Tibial nerve (tissue), 4 donors: ENCODE results near the gene GLRX. TPM values are rescaled to one million over a fixed set of nuclear protein-coding genes. Genes with fewer than 3 reads are reported as not detected.
A peak's percentile ranks its signal among the peaks of the same experiment; 100 is the strongest.
"Not testable (repeated sequence)": the region's sequence is repeated elsewhere in the genome, so short reads cannot be mapped to it uniquely, and the experiment has no call there.

Experiments used
- DNase-seq, 2 donors: peaks; one replicate each; pipeline ENCODE4 v3.0.0-alpha.2; 2019; ENCODE audit warnings: low spot score in 2 of 2
- H3K27ac ChIP-seq, 4 donors: fragments of 200-600 bp; sonication (generic) in 3 of 4; one replicate each; pipeline ENCODE4 v1.5.1; 2017 to 2019; ENCODE audit warnings: mild to moderate bottlenecking in 1 of 4
- H3K27me3 ChIP-seq, 2 donors: fragments of 200-600 bp; sonication (generic) in 1 of 2; one replicate each; pipeline versions ENCODE4 v1.5.1 to v1.6.0; 2017 to 2019
- H3K36me3 ChIP-seq, 3 donors: fragments of 200-600 bp; sonication (generic); one replicate each; pipeline ENCODE4 v1.5.1; 2018 to 2019
- H3K4me1 ChIP-seq, 4 donors: fragments of 200-600 bp; sonication (generic) in 3 of 4; one replicate each; pipeline ENCODE4 v1.5.1; 2017 to 2019
- H3K4me3 ChIP-seq, 4 donors: fragments of 200-600 bp; sonication (generic) in 3 of 4; one replicate each; pipeline ENCODE4 v1.5.1; 2017 to 2019; ENCODE audit warnings: mild to moderate bottlenecking in 1 of 4, moderate library complexity in 1 of 4
- H3K9me3 ChIP-seq, 4 donors: fragments of 200-600 bp; sonication (generic) in 3 of 4; one replicate each; pipeline ENCODE4 v1.5.1; 2017 to 2019
- EP300 ChIP-seq, 2 donors: sonication (generic); formaldehyde crosslinking; IDR thresholded peaks; one replicate each; pipeline ENCODE4 v1.6.1; 2017; ENCODE audit warnings: antibody characterized with exemption in 2 of 2, mild to moderate bottlenecking in 1 of 2
- POLR2A ChIP-seq, 2 donors: fragments of 450-650 bp; IDR thresholded peaks; one replicate each; pipeline ENCODE4 v1.6.1; 2017; ENCODE audit warnings: antibody characterized with exemption in 2 of 2, mild to moderate bottlenecking in 2 of 2, moderate library complexity in 2 of 2
- WGBS, 2 donors: methylation state at CpG; one replicate each; pipeline ENCODE4 v1.1.5; 2018; 5-methylcytosine and 5-hydroxymethylcytosine counted together
- total RNA-seq, 4 donors: library from RNA; depleted of rRNA; stranded (reverse); fragments of >200 nt; gene quantifications; one replicate each; pipeline ENCODE4 v1.1.0, GENCODE V29; 2016
- TF ChIP-seq, protein P1 (sequence below), 5 experiments: fragments of 200-600 bp in 3 of 5; fragments of 450-650 bp in 2 of 5; sonication (generic) in 3 of 5; IDR thresholded peaks; one replicate each; pipeline ENCODE4 v1.5.1; 2016 to 2019; ENCODE audit warnings: antibody characterized with exemption in 5 of 5, mild to moderate bottlenecking in 3 of 5, moderate library complexity in 2 of 5

GLRX gene
- total RNA-seq, 4 donors from 2014 or later, result 15.3 to 72.0 (median 40.4) TPM

DNA sequence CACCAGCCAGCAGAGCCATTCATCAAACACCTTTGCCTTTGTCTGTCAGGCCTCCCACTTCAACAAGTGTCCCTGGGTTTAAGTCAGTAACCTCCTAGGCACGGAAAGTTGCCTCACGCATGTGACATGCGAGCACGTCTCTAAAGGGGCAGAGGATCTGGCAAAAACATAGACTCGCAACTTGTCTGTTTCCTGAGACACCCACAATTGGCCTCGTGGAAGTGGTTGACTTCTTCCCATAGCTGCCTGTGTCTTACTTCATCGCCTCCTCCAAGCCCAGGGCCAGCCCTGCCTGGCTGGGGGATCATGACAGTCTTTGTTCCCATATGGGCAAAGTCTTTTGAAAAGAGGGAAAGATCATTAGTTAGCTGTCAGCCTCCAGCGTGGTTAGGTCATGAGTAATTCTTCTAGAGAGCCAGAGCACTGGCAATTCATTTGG, 35.5 kb upstream of the GLRX start:
- peak in 1 of 2 donors; percentile 28 for DNase-seq
- no peak for TF ChIP-seq POLR2A (IDR thresholded peaks at IDR 0.05)
- TF ChIP-seq, protein P1, sequence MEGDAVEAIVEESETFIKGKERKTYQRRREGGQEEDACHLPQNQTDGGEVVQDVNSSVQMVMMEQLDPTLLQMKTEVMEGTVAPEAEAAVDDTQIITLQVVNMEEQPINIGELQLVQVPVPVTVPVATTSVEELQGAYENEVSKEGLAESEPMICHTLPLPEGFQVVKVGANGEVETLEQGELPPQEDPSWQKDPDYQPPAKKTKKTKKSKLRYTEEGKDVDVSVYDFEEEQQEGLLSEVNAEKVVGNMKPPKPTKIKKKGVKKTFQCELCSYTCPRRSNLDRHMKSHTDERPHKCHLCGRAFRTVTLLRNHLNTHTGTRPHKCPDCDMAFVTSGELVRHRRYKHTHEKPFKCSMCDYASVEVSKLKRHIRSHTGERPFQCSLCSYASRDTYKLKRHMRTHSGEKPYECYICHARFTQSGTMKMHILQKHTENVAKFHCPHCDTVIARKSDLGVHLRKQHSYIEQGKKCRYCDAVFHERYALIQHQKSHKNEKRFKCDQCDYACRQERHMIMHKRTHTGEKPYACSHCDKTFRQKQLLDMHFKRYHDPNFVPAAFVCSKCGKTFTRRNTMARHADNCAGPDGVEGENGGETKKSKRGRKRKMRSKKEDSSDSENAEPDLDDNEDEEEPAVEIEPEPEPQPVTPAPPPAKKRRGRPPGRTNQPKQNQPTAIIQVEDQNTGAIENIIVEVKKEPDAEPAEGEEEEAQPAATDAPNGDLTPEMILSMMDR (IDR thresholded peaks at IDR 0.05), result no peak
- TF ChIP-seq EP300 (IDR thresholded peaks at IDR 0.05), result no peak
- 65 to 68% methylated on average over 6 to 8 of the region's 8 CpGs for WGBS, 2 donors
- H3K36me3 ChIP-seq, result no peaks in the 10 kb centered on the region
- H3K27ac ChIP-seq, result peak overlapping the region; percentile 72 to 94 (median 86)
- H3K4me1 ChIP-seq, result peaks cover 0 to 68% (median 48%) of the 10 kb centered on the region in 4 donors
- no peaks in the 10 kb centered on the region for H3K27me3 ChIP-seq
- no peak overlapping the region for H3K4me3 ChIP-seq
- no peaks in the 10 kb centered on the region for H3K9me3 ChIP-seq

DNA sequence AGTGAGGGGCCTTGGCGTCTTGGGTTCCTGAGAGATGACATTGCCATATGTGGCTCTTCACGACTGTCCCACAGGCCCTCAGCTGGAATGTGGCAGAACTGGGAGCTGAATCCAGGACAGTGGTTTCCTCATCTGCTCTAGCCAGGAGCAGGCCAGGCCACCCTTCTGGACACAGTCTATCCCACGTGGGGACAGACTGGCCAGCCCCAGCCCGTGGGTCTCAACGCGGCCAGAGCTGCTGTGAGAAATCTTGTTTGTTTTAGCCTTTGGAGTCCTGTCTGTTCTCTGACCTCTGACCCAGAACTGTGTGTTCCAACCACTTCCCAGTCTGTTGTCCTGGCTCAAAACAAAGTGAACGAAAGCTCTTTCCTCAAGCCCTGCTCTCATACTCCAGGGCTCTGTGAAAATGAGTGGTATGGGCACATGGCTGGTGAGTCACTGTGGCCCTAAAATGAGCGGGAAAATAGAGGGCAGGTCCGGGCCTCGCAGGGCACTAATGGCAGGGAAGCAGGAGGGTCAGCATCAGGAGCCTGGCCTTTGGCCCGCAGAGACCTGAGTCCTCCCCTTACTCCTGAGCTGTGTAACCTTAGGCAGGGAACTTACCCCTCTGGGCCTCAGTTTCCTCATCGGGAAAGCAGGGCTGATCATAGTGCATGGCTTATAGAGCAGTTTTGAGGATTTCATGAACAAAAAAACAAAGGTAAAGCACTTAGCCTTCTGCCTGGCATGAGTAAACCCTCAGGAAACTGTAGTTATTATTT, 34.8 kb upstream of the GLRX start:
- WGBS, 2 donors, result 55 to 56% methylated on average over 12 of the region's 12 CpGs

DNA sequence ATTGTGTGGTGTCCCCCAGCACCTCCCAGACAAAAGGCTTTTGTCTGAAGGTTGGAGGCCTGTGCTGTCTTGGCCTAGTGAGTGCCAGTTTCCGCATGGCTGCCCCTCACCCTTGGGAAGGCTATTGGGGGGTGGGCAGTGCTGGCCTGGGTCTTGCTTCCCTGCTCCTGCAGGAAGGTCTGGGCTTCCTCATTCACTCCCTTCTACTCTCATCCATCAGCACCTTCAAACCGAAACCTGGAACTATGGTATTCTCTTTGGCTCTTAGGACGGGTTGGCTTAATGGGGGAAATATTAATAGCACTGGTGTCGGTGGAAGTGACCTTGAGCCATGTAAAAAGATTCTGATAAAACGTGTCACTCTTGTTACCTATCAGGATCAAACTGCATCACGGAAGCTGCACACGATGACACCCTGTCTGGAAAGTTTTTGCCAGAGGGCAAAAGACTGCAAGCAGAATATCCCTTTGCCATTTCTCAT, 34.0 kb upstream of the GLRX start:
- no peaks in the 10 kb centered on the region for H3K27me3 ChIP-seq
- peak overlapping the region; percentile 43 to 94 (median 82) for H3K27ac ChIP-seq
- TF ChIP-seq EP300 (IDR thresholded peaks at IDR 0.05), result no peak
- TF ChIP-seq, protein P1 (IDR thresholded peaks at IDR 0.05), result no peak
- TF ChIP-seq POLR2A (IDR thresholded peaks at IDR 0.05), result no peak
- 82% methylated on average over 7 of the region's 7 CpGs for WGBS, 2 donors
- no peaks in the 10 kb centered on the region for H3K36me3 ChIP-seq
- peaks cover 0 to 55% (median 40%) of the 10 kb centered on the region in 4 donors for H3K4me1 ChIP-seq
- H3K9me3 ChIP-seq, result no peaks in the 10 kb centered on the region
- H3K4me3 ChIP-seq, result no peak overlapping the region
- no peak for DNase-seq

More for the DNA sequence above, 34.8 kb upstream of the GLRX start:
- peak overlapping the region; percentile 72 to 94 (median 86) for H3K27ac ChIP-seq
- TF ChIP-seq, protein P1 (IDR thresholded peaks at IDR 0.05), result peak in 1 of 5 experiments; percentile 19
- TF ChIP-seq POLR2A (IDR thresholded peaks at IDR 0.05) (peak in 1 of 2 donors; percentile 55), EP300 (IDR thresholded peaks at IDR 0.05) (peak; percentile 98)
- no peaks in the 10 kb centered on the region for H3K36me3 ChIP-seq
- no peak overlapping the region for H3K4me3 ChIP-seq
- DNase-seq, result peak; percentile 77 to 91
- H3K9me3 ChIP-seq, result no peaks in the 10 kb centered on the region
- no peaks in the 10 kb centered on the region for H3K27me3 ChIP-seq
- H3K4me1 ChIP-seq, result peaks cover 0 to 63% (median 45%) of the 10 kb centered on the region in 4 donors

DNA sequence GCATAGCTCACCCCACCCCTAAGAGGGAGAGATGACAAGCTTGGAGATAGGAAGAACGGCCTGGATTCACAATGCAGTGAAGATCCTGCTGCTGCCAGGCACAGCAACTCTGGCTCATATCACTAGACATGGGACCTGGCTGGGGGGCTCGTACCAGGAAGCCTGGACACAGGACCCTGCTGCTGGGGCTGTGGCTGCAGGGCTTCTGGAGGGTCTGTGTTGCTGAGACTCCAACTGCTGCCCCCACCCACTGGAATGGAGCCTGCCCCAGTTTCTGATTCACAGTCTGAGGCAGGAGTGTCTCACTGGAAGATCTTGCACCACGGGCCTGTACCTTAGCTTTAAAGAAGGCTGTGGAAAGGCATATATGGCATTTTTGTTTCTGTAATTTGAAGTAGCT, 31.0 kb upstream of the GLRX start:
- Histone ChIP-seq H3K4me1 (peaks cover 0 to 36% (median 22%) of the 10 kb centered on the region in 4 donors), H3K9me3 (no peaks in the 10 kb centered on the region), H3K27me3 (no peaks in the 10 kb centered on the region), H3K36me3 (no peaks in the 10 kb centered on the region), H3K4me3 (no peak overlapping the region), H3K27ac (no peak overlapping the region)
- DNase-seq, result no peak
- WGBS, 2 donors, result 83 to 92% methylated on average over 3 of the region's 3 CpGs
- TF ChIP-seq POLR2A (IDR thresholded peaks at IDR 0.05), result no peak
- TF ChIP-seq EP300 (IDR thresholded peaks at IDR 0.05), result no peak
- TF ChIP-seq, protein P1 (IDR thresholded peaks at IDR 0.05), result no peak

DNA sequence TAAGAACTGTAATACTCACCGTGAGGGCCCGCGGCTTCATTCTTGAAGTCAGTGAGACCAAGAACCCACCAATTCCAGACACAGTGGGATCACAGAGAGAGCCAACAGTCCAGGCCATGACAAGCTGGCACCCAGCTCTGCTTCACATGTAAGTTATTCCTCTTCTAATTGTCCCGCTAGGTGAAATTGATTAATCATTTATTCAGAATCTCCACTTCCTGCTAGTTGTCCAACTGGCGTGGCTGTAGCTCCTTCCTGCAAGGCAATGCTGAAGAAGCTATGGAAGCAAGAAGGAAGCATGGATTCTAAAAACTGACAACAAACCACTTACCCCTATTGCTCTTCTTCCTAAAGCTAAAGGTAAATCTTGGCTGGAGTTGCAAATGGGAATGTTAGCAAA, 30.0 kb upstream of the GLRX start:
- no peak overlapping the region for H3K27ac ChIP-seq
- WGBS, 2 donors, result 93 to 98% methylated on average over 5 of the region's 5 CpGs
- TF ChIP-seq EP300 (IDR thresholded peaks at IDR 0.05) (no peak), POLR2A (IDR thresholded peaks at IDR 0.05) (no peak)
- TF ChIP-seq, protein P1 (IDR thresholded peaks at IDR 0.05), result no peak

DNA sequence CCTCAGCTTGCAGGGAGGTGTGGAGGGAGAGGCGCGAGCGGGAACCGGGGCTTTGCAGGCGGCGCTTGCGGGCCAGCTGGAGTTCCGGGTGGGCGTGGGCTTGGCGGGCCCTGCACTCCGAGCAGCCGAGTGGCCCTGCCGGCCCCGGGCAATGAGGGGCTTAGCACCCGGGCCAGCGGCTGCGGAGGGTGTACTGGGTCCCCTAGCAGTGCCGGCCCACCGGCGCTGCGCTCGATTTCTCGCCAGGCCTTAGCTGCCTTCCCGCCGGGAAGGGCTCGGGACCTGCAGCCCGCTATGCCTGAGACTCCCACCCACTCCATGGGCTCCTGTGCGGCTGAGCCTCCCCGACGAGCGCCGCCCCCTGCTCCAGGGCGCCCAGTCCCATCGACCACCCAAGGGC, 28.6 kb upstream of the GLRX start:
- H3K4me1 ChIP-seq, result peaks cover 0 to 17% (median 0%) of the 10 kb centered on the region in 4 donors
- not testable (repeated sequence) for DNase-seq, H3K4me3 ChIP-seq, H3K27me3 ChIP-seq, H3K9me3 ChIP-seq, H3K27ac ChIP-seq, H3K36me3 ChIP-seq
- WGBS, 2 donors, result 95 to 100% methylated on average over 8 to 32 of the region's 34 CpGs

More for the DNA sequence above, 30.0 kb upstream of the GLRX start:
- Histone ChIP-seq H3K4me1 (peaks cover 0 to 27% (median 13%) of the 10 kb centered on the region in 4 donors), H3K4me3 (no peak overlapping the region), H3K27me3 (no peaks in the 10 kb centered on the region), H3K36me3 (no peaks in the 10 kb centered on the region), H3K9me3 (no peaks in the 10 kb centered on the region)
- no peak for DNase-seq
